ENCODE results near the gene MYLK.
A peak's percentile ranks its signal among the peaks of the same experiment; 100 is the strongest.

The MYLK gene

DNA sequence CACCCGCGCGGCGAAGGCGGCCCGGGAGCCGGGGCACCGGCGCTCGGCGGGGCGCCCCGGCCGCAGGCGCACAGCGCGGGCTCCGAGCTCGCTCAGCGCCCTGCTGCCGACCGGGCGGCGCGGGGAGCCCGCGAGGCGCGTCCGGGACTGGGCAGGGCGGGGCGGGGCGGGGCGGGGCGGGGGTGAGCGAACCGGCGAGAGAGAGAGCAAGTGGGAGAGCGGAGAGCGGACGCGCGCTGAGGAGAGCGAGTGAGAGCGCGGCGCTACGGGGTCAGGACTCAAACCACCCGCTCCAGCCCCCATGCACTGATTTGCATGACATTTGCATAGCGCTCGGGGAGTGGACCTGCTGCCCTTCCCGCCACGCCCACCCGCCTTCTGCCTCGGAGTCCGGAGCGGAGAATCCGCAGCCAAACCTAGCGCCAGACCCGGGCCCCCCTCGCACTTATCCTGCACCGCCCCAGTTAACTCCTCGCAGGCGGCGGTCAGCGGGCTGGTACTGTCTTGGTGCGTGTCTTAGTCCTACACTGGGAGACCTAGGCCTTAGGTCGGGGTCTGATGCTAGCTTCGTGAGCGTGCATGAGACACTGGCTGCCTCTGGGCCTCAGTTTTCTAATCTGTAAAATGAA lies at the start of gene MYLK:
Gene MYLK, minus strand, starts transcription at position 130 of the 629 bp plus-strand sequence. CDS start 90,491 bp downstream, outside the sequence.
- TF ChIP-seq, protein P1, sequence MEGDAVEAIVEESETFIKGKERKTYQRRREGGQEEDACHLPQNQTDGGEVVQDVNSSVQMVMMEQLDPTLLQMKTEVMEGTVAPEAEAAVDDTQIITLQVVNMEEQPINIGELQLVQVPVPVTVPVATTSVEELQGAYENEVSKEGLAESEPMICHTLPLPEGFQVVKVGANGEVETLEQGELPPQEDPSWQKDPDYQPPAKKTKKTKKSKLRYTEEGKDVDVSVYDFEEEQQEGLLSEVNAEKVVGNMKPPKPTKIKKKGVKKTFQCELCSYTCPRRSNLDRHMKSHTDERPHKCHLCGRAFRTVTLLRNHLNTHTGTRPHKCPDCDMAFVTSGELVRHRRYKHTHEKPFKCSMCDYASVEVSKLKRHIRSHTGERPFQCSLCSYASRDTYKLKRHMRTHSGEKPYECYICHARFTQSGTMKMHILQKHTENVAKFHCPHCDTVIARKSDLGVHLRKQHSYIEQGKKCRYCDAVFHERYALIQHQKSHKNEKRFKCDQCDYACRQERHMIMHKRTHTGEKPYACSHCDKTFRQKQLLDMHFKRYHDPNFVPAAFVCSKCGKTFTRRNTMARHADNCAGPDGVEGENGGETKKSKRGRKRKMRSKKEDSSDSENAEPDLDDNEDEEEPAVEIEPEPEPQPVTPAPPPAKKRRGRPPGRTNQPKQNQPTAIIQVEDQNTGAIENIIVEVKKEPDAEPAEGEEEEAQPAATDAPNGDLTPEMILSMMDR (IDR thresholded peaks at IDR 0.05; ENCODE audit: extremely low read depth, missing control alignments) = no peak
- DNase-seq (ENCODE audit: low spot score) = peak; percentile 87

- TF ChIP-seq, protein P1 (IDR thresholded peaks at IDR 0.05; ENCODE audit: extremely low read depth, missing control alignments) = no peak
- no peak for DNase-seq (ENCODE audit: low spot score)
Measured at GRCh38 chr3:123930445-123930844, 46.3 kb upstream of the MYLK start.

GRCh38 chr3:123929325-123929724 lies 45.2 kb upstream of the MYLK start:
- DNase-seq (ENCODE audit: low spot score) = no peak
- TF ChIP-seq, protein P1 (IDR thresholded peaks at IDR 0.05; ENCODE audit: extremely low read depth, missing control alignments) = no peak

GRCh38 chr3:123926396-123926795 lies 42.3 kb upstream of the MYLK start:
- TF ChIP-seq, protein P1 (IDR thresholded peaks at IDR 0.05; ENCODE audit: extremely low read depth, missing control alignments) = no peak

DNA sequence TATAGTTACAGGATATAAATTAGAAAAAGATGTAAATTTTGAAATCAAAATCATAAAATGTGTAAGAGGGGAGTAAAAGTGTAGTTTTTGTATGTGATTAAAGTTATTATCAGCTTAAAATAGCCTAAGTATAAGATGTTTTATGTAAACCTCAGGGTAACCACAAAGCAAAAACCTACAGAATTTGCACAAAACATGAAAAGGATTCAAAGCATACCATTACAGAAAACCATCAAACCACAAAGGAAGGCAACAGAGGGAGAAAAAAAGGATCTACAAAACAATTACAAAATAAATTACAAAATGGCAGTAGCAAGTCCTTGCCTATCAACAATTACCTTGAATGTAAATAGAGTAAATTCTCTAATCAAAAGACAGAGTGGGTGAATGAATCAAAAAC lies 36.7 kb upstream of the MYLK start:
- no peak for DNase-seq (ENCODE audit: low spot score)
- TF ChIP-seq, protein P1 (IDR thresholded peaks at IDR 0.05; ENCODE audit: extremely low read depth, missing control alignments) = no peak

More at GRCh38 chr3:123926396-123926795, 42.3 kb upstream of the MYLK start:
- no peak for DNase-seq (ENCODE audit: low spot score)

DNA sequence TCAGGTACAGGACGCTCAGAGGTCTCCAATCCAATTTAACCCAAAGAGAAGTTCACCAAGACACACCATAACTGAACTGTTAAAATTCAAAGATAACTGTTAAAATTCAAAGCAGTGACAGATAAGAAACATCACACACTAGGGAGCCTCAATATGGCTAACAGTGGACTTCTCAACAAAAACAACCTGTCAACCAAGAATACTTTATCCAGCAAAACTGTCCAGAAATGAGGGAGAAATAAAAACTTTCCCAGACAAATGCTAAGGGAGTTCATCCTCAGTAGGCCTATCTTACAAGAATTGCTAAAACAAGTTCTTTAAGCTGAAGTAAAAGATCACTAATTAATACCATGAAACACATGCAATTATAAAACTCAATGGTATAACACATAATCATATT lies 36.3 kb upstream of the MYLK start:
- DNase-seq (ENCODE audit: low spot score) = no peak
- TF ChIP-seq, protein P1 (IDR thresholded peaks at IDR 0.05; ENCODE audit: extremely low read depth, missing control alignments) = no peak

- TF ChIP-seq, protein P1 (IDR thresholded peaks at IDR 0.05; ENCODE audit: extremely low read depth, missing control alignments) = no peak
- no peak for DNase-seq (ENCODE audit: low spot score)
Measured at GRCh38 chr3:123919353-123919752, 35.2 kb upstream of the MYLK start.

All from GM20000 (cell line).